GM23338 (cell line): ENCODE data around the gene DEUP1. TPM values are rescaled to one million over a fixed set of nuclear protein-coding genes. Genes with fewer than 3 reads are reported as not detected.

ENCODE experiments used
- ATAC-seq: fragments of 200-7000 bp; cut with Tn5 transposase; 3 replicates; pipeline ENCODE4 v1.9.1; 2020
- DNase-seq: peaks from one replicate; pipeline ENCODE4 v3.0.0-alpha.2; 2015; ENCODE audit warnings: low spot score
- H2AFZ ChIP-seq: fragments of 200-600 bp; sonication (generic); 2 replicates; pipeline ENCODE4 v1.8.0; 2016; ENCODE audit warnings: antibody characterized with exemption, mild to moderate bottlenecking, moderate library complexity
- H3F3A ChIP-seq: fragments of 200-600 bp; sonication (generic); replicated peaks from 2 replicates; pipeline ENCODE4 v1.8.0; 2017; ENCODE audit warnings: antibody characterized with exemption, mixed run types, low read depth
- H3K27ac ChIP-seq: fragments of 200-600 bp; sonication (generic); 2 replicates; pipeline ENCODE4 v1.6.1; 2016; ENCODE audit warnings: low read depth
- H3K27me3 ChIP-seq: fragments of 200-600 bp; sonication (generic); 2 replicates; pipeline ENCODE4 v1.8.0; 2016; ENCODE audit warnings: mild to moderate bottlenecking, mixed run types, moderate library complexity; ENCODE audit not compliant: insufficient read depth
- H3K36me3 ChIP-seq: fragments of 200-600 bp; sonication (generic); 2 replicates; pipeline ENCODE4 v1.8.0; 2016; ENCODE audit warnings: mild to moderate bottlenecking; ENCODE audit not compliant: insufficient read depth
- H3K4me1 ChIP-seq: fragments of 200-600 bp; sonication (generic); 2 replicates; pipeline ENCODE4 v1.8.0; 2016; ENCODE audit warnings: mild to moderate bottlenecking, moderate library complexity; ENCODE audit not compliant: insufficient read depth
- H3K4me2 ChIP-seq: fragments of 200-600 bp; sonication (generic); 2 replicates; pipeline ENCODE4 v1.7.1; 2017; ENCODE audit warnings: mixed run types
- H3K4me3 ChIP-seq: fragments of 200-600 bp; sonication (generic); 2 replicates; pipeline ENCODE4 v1.6.1; 2016; ENCODE audit warnings: mixed run types
- H3K79me2 ChIP-seq: fragments of 200-600 bp; sonication (generic); replicated peaks from 2 replicates; pipeline ENCODE4 v1.8.0; 2017; ENCODE audit warnings: mild to moderate bottlenecking; ENCODE audit not compliant: insufficient read depth
- H3K9me2 ChIP-seq: fragments of 200-600 bp; sonication (generic); 2 replicates; pipeline ENCODE4 v1.8.0; 2017; ENCODE audit not compliant: insufficient read depth
- H4K20me1 ChIP-seq: fragments of 200-600 bp; sonication (generic); replicated peaks from 2 replicates; pipeline ENCODE4 v1.8.0; 2017; ENCODE audit warnings: mild to moderate bottlenecking; ENCODE audit not compliant: insufficient read depth
- H3K27ac Mint-ChIP-seq: 2 replicates; pipeline ENCODE4 v1.8.0; 2020; ENCODE audit warnings: inconsistent platforms, mild to moderate bottlenecking, moderate library complexity, mixed read lengths
- H3K27me3 Mint-ChIP-seq: 3 replicates; pipeline ENCODE4 v1.8.0; 2022; ENCODE audit warnings: low read depth, mild to moderate bottlenecking, moderate library complexity, mixed read lengths, inconsistent platforms; ENCODE audit not compliant: insufficient read depth, poor library complexity
- H3K36me3 Mint-ChIP-seq: 3 replicates; pipeline ENCODE4 v1.8.0; 2021; ENCODE audit warnings: low read depth, mild to moderate bottlenecking, inconsistent platforms, moderate library complexity, mixed read lengths
- H3K4me1 Mint-ChIP-seq: 3 replicates; pipeline ENCODE4 v1.8.0; 2020; ENCODE audit warnings: mild to moderate bottlenecking, inconsistent platforms, mixed read lengths
- H3K4me3 Mint-ChIP-seq: 3 replicates; pipeline ENCODE4 v1.8.0; 2021; ENCODE audit warnings: moderate library complexity, mild to moderate bottlenecking, inconsistent platforms, mixed read lengths
- H3K9me3 Mint-ChIP-seq: 3 replicates; pipeline ENCODE4 v1.8.0; 2020; ENCODE audit warnings: moderate library complexity, mild to moderate bottlenecking, inconsistent platforms, mixed read lengths
- CREB1 ChIP-seq: fragments of 250-450 bp; sonication (Bioruptor Pico); IDR thresholded peaks from 2 replicates; pipeline ENCODE4 v1.5.0; 2020; ENCODE audit warnings: low read depth, mild to moderate bottlenecking, moderate library complexity
- EZH2 ChIP-seq: fragments of 200-600 bp; sonication (generic); IDR thresholded peaks from one replicate; pipeline ENCODE4 v1.8.0; 2017; ENCODE audit warnings: antibody characterized with exemption, mild to moderate bottlenecking, low read depth; ENCODE audit not compliant: unreplicated experiment
- EZH2phosphoT487 ChIP-seq: fragments of 200-600 bp; sonication (generic); IDR thresholded peaks from one replicate; pipeline ENCODE4 v1.8.1; 2018; ENCODE audit warnings: antibody characterized with exemption; ENCODE audit not compliant: unreplicated experiment
- NANOG ChIP-seq: IDR thresholded peaks from 2 replicates; pipeline ENCODE4 v1.6.1; 2016; ENCODE audit warnings: antibody characterized with exemption, borderline replicate concordance
- STAT1 ChIP-seq: IDR thresholded peaks from one replicate; pipeline ENCODE4 v1.6.1; 2016; ENCODE audit warnings: antibody characterized with exemption; ENCODE audit not compliant: unreplicated experiment
- ZNF114 ChIP-seq: fragments of 250-450 bp; sonication (Bioruptor Pico); IDR thresholded peaks from 2 replicates; pipeline ENCODE4 v1.5.0; 2020; ENCODE audit warnings: mild to moderate bottlenecking, moderate library complexity
- ZNF331 ChIP-seq: fragments of 250-450 bp; sonication (Bioruptor Pico); IDR thresholded peaks from 2 replicates; pipeline ENCODE4 v1.5.0; 2020; ENCODE audit warnings: low read depth, mild to moderate bottlenecking, moderate library complexity
- polyA plus RNA-seq: library from polyadenylated mRNA; unstranded; fragments of >200 nt; fragmentation: Nextera tagmentation; extraction: Ambion mirVana; gene quantifications from 2 replicates; pipeline ENCODE4 v1.2.1, GENCODE V29; 2016
- total RNA-seq: library from RNA; depleted of rRNA; stranded (reverse); fragments of >200 nt; shearing (Covaris generic); gene quantifications from 2 replicates; pipeline ENCODE4 v1.2.3, GENCODE V29; 2014
- TF ChIP-seq, protein P1 (sequence below): fragments of 250-450 bp; sonication (Bioruptor Pico); IDR thresholded peaks from 2 replicates; pipeline ENCODE4 v1.5.0; 2020; ENCODE audit warnings: mild to moderate bottlenecking, moderate library complexity
- TF ChIP-seq, protein P2 (sequence below): IDR thresholded peaks from 2 replicates; pipeline ENCODE4 v1.6.1; 2016; ENCODE audit warnings: antibody characterized with exemption

Gene DEUP1
- total and polyA plus RNA-seq, 2 experiments from 2014 or later = 0.63 to 1.7 TPM

DNA sequence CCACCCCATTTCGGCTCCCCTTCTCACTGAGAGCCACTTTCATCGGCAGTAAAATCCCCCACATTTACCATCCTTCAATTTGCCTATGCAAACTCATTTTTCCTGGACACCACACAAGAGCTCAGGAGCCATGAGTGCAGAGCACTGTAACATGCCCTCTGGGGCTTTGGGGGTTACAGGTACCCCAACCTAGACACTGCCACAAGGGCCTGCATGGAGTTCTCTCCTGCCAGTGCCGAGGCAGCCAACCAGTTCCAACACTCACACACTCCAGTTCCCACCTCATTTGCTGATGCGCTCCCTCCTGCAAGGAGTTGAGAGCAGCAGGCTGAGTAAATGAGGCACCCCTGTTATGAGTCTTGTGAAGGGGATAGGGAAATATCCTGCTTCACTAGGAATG, 136.5 kb downstream of the DEUP1 start (continued):
- TF ChIP-seq, protein P1, sequence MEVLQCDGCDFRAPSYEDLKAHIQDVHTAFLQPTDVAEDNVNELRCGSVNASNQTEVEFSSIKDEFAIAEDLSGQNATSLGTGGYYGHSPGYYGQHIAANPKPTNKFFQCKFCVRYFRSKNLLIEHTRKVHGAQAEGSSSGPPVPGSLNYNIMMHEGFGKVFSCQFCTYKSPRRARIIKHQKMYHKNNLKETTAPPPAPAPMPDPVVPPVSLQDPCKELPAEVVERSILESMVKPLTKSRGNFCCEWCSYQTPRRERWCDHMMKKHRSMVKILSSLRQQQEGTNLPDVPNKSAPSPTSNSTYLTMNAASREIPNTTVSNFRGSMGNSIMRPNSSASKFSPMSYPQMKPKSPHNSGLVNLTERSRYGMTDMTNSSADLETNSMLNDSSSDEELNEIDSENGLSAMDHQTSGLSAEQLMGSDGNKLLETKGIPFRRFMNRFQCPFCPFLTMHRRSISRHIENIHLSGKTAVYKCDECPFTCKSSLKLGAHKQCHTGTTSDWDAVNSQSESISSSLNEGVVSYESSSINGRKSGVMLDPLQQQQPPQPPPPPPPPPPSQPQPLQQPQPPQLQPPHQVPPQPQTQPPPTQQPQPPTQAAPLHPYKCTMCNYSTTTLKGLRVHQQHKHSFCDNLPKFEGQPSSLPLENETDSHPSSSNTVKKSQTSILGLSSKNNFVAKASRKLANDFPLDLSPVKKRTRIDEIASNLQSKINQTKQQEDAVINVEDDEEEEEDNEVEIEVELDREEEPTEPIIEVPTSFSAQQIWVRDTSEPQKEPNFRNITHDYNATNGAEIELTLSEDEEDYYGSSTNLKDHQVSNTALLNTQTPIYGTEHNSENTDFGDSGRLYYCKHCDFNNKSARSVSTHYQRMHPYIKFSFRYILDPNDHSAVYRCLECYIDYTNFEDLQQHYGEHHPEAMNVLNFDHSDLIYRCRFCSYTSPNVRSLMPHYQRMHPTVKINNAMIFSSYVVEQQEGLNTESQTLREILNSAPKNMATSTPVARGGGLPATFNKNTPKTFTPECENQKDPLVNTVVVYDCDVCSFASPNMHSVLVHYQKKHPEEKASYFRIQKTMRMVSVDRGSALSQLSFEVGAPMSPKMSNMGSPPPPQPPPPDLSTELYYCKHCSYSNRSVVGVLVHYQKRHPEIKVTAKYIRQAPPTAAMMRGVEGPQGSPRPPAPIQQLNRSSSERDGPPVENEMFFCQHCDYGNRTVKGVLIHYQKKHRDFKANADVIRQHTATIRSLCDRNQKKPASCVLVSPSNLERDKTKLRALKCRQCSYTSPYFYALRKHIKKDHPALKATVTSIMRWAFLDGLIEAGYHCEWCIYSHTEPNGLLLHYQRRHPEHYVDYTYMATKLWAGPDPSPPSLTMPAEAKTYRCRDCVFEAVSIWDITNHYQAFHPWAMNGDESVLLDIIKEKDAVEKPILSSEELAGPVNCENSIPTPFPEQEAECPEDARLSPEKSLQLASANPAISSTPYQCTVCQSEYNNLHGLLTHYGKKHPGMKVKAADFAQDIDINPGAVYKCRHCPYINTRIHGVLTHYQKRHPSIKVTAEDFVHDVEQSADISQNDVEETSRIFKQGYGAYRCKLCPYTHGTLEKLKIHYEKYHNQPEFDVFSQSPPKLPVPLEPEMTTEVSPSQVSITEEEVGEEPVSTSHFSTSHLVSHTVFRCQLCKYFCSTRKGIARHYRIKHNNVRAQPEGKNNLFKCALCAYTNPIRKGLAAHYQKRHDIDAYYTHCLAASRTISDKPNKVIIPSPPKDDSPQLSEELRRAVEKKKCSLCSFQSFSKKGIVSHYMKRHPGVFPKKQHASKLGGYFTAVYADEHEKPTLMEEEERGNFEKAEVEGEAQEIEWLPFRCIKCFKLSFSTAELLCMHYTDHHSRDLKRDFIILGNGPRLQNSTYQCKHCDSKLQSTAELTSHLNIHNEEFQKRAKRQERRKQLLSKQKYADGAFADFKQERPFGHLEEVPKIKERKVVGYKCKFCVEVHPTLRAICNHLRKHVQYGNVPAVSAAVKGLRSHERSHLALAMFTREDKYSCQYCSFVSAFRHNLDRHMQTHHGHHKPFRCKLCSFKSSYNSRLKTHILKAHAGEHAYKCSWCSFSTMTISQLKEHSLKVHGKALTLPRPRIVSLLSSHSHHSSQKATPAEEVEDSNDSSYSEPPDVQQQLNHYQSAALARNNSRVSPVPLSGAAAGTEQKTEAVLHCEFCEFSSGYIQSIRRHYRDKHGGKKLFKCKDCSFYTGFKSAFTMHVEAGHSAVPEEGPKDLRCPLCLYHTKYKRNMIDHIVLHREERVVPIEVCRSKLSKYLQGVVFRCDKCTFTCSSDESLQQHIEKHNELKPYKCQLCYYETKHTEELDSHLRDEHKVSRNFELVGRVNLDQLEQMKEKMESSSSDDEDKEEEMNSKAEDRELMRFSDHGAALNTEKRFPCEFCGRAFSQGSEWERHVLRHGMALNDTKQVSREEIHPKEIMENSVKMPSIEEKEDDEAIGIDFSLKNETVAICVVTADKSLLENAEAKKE = no peak
- TF ChIP-seq ZNF114 (CRISPR knock-in tag) = no peak

DNA sequence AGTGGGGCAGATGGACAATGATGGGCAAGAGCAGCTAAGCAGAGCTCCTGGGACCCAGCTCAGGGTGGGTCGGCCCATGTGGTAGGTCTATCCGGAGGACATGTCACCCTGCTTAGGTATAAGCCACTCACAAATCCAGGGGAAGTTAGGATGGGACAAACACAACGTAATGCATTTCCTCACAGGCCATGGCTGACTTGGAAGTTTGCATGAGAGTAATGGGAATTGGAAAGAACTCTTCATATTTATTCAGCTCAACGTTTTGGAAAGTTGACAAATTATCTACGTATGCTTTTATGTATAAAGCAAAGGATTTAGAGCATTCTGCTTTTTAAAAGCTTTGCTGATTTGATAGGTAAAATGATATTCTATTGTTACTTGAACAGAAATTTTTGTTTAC, 137.7 kb downstream of the DEUP1 start:
- H3F3A ChIP-seq = no peaks in the 10 kb centered on the region
- H3K4me3 ChIP-seq = no peak overlapping the region
- no peaks in the 10 kb centered on the region for H3K4me1 ChIP-seq
- H3K36me3 ChIP-seq = no peaks in the 10 kb centered on the region
- no peak overlapping the region for H3K27ac Mint-ChIP-seq
- no peak overlapping the region for H3K27ac ChIP-seq
- no peaks in the 10 kb centered on the region for H3K79me2 ChIP-seq
- H3K36me3 Mint-ChIP-seq = peaks cover 7% of the 10 kb centered on the region; the same call in 1 of the 3 replicates
- peaks cover 13% of the 10 kb centered on the region; the same call in 2 of the 3 replicates for H3K9me3 Mint-ChIP-seq
- no peak overlapping the region for H3K4me3 Mint-ChIP-seq
- ATAC-seq = no peak
- 0 out of 3 replicates have a peak, but pooled peaks cover 3% of the 10 kb centered on the region for H3K4me1 Mint-ChIP-seq
- H3K4me2 ChIP-seq = no peak overlapping the region
- no peak for DNase-seq
- no peaks in the 10 kb centered on the region for H3K27me3 Mint-ChIP-seq
- H3K27me3 ChIP-seq = no peaks in the 10 kb centered on the region
- no peaks in the 10 kb centered on the region for H4K20me1 ChIP-seq
- no peaks in the 10 kb centered on the region for H3K9me2 ChIP-seq
- H2AFZ ChIP-seq = no peak overlapping the region
- TF ChIP-seq STAT1 (no peak), CREB1 (CRISPR knock-in tag) (no peak), ZNF331 (CRISPR knock-in tag) (no peak), EZH2phosphoT487 (no peak), EZH2 (no peak), ZNF114 (CRISPR knock-in tag) (no peak), NANOG (no peak)
- TF ChIP-seq, protein P1 = no peak
- TF ChIP-seq, protein P2, sequence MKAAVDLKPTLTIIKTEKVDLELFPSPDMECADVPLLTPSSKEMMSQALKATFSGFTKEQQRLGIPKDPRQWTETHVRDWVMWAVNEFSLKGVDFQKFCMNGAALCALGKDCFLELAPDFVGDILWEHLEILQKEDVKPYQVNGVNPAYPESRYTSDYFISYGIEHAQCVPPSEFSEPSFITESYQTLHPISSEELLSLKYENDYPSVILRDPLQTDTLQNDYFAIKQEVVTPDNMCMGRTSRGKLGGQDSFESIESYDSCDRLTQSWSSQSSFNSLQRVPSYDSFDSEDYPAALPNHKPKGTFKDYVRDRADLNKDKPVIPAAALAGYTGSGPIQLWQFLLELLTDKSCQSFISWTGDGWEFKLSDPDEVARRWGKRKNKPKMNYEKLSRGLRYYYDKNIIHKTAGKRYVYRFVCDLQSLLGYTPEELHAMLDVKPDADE = no peak
